ENCODE data around the gene CLDN24.

DNA sequence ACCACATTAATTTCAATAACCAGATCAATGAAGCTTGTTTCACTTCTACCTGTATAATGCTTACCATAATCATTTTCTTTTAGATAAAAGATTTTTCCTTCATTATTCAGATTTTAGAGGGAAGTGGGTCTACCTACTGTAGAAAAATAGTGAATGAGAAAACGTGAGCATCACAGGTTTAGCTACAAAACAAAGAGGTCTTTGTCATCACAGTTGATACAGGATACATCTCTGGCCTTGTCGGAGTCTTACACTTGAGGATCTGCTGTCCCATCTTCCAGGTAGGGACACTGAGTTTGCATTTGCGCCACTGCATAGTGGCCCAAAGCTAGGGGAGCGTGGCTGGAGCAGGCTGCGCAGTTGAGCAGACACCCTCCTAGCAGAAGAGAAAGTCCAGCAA, 710 bp downstream of the CLDN24 start:
- TF ChIP-seq, protein P1, sequence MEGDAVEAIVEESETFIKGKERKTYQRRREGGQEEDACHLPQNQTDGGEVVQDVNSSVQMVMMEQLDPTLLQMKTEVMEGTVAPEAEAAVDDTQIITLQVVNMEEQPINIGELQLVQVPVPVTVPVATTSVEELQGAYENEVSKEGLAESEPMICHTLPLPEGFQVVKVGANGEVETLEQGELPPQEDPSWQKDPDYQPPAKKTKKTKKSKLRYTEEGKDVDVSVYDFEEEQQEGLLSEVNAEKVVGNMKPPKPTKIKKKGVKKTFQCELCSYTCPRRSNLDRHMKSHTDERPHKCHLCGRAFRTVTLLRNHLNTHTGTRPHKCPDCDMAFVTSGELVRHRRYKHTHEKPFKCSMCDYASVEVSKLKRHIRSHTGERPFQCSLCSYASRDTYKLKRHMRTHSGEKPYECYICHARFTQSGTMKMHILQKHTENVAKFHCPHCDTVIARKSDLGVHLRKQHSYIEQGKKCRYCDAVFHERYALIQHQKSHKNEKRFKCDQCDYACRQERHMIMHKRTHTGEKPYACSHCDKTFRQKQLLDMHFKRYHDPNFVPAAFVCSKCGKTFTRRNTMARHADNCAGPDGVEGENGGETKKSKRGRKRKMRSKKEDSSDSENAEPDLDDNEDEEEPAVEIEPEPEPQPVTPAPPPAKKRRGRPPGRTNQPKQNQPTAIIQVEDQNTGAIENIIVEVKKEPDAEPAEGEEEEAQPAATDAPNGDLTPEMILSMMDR (IDR thresholded peaks at IDR 0.05), result no peak
- no peak for TF ChIP-seq EP300 (IDR thresholded peaks at IDR 0.05)
- TF ChIP-seq POLR2A (IDR thresholded peaks at IDR 0.05), result no peak
- no peak for TF ChIP-seq POLR2AphosphoS5 (IDR thresholded peaks at IDR 0.05)
